NB4 (cell line): Measurements from ENCODE around the gene FYCO1.

ENCODE experiments used
- POLR2A ChIP-seq: IDR thresholded peaks from 2 replicates; pipeline ENCODE4 v1.6.1; 2011; ENCODE audit warnings: mild to moderate bottlenecking; ENCODE audit not compliant: insufficient read length; ENCODE audit errors: extremely low read depth
- TF ChIP-seq, protein P1 (sequence below): IDR thresholded peaks from one replicate; pipeline ENCODE4 v1.5.1; 2012; ENCODE audit warnings: low read depth, low read length

- TF ChIP-seq, protein P1, sequence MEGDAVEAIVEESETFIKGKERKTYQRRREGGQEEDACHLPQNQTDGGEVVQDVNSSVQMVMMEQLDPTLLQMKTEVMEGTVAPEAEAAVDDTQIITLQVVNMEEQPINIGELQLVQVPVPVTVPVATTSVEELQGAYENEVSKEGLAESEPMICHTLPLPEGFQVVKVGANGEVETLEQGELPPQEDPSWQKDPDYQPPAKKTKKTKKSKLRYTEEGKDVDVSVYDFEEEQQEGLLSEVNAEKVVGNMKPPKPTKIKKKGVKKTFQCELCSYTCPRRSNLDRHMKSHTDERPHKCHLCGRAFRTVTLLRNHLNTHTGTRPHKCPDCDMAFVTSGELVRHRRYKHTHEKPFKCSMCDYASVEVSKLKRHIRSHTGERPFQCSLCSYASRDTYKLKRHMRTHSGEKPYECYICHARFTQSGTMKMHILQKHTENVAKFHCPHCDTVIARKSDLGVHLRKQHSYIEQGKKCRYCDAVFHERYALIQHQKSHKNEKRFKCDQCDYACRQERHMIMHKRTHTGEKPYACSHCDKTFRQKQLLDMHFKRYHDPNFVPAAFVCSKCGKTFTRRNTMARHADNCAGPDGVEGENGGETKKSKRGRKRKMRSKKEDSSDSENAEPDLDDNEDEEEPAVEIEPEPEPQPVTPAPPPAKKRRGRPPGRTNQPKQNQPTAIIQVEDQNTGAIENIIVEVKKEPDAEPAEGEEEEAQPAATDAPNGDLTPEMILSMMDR: no peak
- TF ChIP-seq POLR2A: no peak
These were observed 52.3 kb downstream of the FYCO1 start, which contains the start of gene CXCR6 for GRCh38 chr3:45943207-45943846.
